CD8-positive, alpha-beta memory T cell (primary cell): Measurements from ENCODE around the gene ZBP1. TPM values are rescaled to one million over a fixed set of nuclear protein-coding genes. Genes with fewer than 3 reads are reported as not detected.

Experiments
- CTCF ChIA-PET: fragments of 350-600 bp; sonication (Branson Sonifier 250); formaldehyde crosslinking; loops from one replicate; lab custom pipeline; 2021; ENCODE audit warnings: antibody characterized with exemption; lab: Charles Lee
- POLR2A ChIA-PET: fragments of 350-600 bp; sonication (Branson Sonifier 250); formaldehyde crosslinking; loops from one replicate; lab custom pipeline; 2021; ENCODE audit warnings: antibody characterized with exemption; lab: Charles Lee
- DNase-seq, 5 donors: peaks; one replicate each; pipeline versions ENCODE4 v3.0.0 to v3.0.0-alpha.2; 2020 to 2022; ENCODE audit warnings: mixed read lengths in 1 of 5
- H3K27ac ChIP-seq: one replicate; pipeline ENCODE4 v1.7.0; 2013; ENCODE audit warnings: low read depth, mild to moderate bottlenecking, low read length, moderate library complexity
- H3K27me3 ChIP-seq: 2 replicates; pipeline ENCODE4 v1.7.0; 2013; ENCODE audit warnings: low read length, mild to moderate bottlenecking; ENCODE audit not compliant: insufficient read depth, poor library complexity, severe bottlenecking
- H3K36me3 ChIP-seq: 2 replicates; pipeline ENCODE4 v1.7.0; 2013; ENCODE audit warnings: mild to moderate bottlenecking, low read length, moderate library complexity; ENCODE audit not compliant: insufficient read depth
- H3K4me1 ChIP-seq: 2 replicates; pipeline ENCODE4 v1.7.0; 2013; ENCODE audit warnings: mild to moderate bottlenecking, low read length, moderate library complexity; ENCODE audit not compliant: insufficient read depth
- H3K4me3 ChIP-seq: 2 replicates; pipeline ENCODE4 v1.7.0; 2013; ENCODE audit warnings: mild to moderate bottlenecking, low read length
- H3K9me3 ChIP-seq: 2 replicates; pipeline ENCODE4 v1.7.0; 2013; ENCODE audit warnings: mild to moderate bottlenecking, low read length
- H3K27ac Mint-ChIP-seq, 8 donors: one replicate each; pipeline ENCODE4 v1.8.0; 2020 to 2021; ENCODE audit warnings: mixed read lengths in 8 of 8, mild to moderate bottlenecking in 6 of 8, inconsistent platforms in 3 of 8, moderate library complexity in 3 of 8
- H3K27me3 Mint-ChIP-seq, 2 donors: one replicate each; pipeline ENCODE4 v1.8.0; 2020 to 2021; ENCODE audit warnings: mixed read lengths in 2 of 2, mild to moderate bottlenecking in 1 of 2, moderate library complexity in 1 of 2
- H3K36me3 Mint-ChIP-seq, 3 donors: one replicate each; pipeline ENCODE4 v1.8.0; 2020 to 2021; ENCODE audit warnings: mixed read lengths in 3 of 3, inconsistent platforms in 1 of 3, mild to moderate bottlenecking in 1 of 3
- H3K4me1 Mint-ChIP-seq, 3 donors: one replicate each; pipeline ENCODE4 v1.8.0; 2020 to 2021; ENCODE audit warnings: mixed read lengths in 3 of 3, inconsistent platforms in 1 of 3, mild to moderate bottlenecking in 1 of 3
- H3K4me3 Mint-ChIP-seq, 7 donors: one replicate each; pipeline ENCODE4 v1.8.0; 2020 to 2021; ENCODE audit warnings: mixed read lengths in 7 of 7, mild to moderate bottlenecking in 6 of 7, moderate library complexity in 4 of 7, inconsistent platforms in 2 of 7
- H3K9me3 Mint-ChIP-seq, 5 donors: one replicate each; pipeline ENCODE4 v1.8.0; 2020 to 2022; ENCODE audit warnings: mixed read lengths in 5 of 5, mild to moderate bottlenecking in 3 of 5, moderate library complexity in 2 of 5, inconsistent platforms in 1 of 5
- polyA plus RNA-seq: library from polyadenylated mRNA; unstranded; fragments of 300-500 nt; fragmentation: Illumina TruSeq; gene quantifications from one replicate; pipeline ENCODE4 v1.2.3, GENCODE V29; 2021
- total RNA-seq, 2 experiments: library from RNA; stranded (reverse); gene quantifications; one replicate each; pipeline ENCODE4 v1.2.3, GENCODE V29; 2021

ZBP1 gene
- total and polyA plus RNA-seq, 3 experiments from 2014 or later: 1.8 to 14.6 (median 2.4) TPM

- no peak overlapping the region for H3K27ac ChIP-seq
- no peak for DNase-seq
- POLR2A ChIA-PET: interaction anchor here (1.0 kb wide), 1 partner anchor 32 kb away, joined by 3 read pairs; no protein-coding TSS in a partner anchor
- no peak overlapping the region for H3K4me3 ChIP-seq
- no peak overlapping the region for H3K27ac Mint-ChIP-seq
- no peaks in the 10 kb centered on the region for H3K9me3 ChIP-seq
- no peaks in the 10 kb centered on the region for H3K27me3 ChIP-seq
- H3K36me3 Mint-ChIP-seq: peaks cover 0 to 10% (median 0%) of the 10 kb centered on the region in 3 donors
- CTCF ChIA-PET: interaction anchor here (1.2 to 3.7 kb wide), 10 partner anchors 16 to 527 kb away, joined by 4 to 45 read pairs (median 10); partner anchors contain the start of gene ZBP1
- no peaks in the 10 kb centered on the region for H3K36me3 ChIP-seq
- peaks cover 8 to 25% (median 13%) of the 10 kb centered on the region in 3 donors for H3K4me1 Mint-ChIP-seq
- H3K4me3 Mint-ChIP-seq: peak overlapping the region in 1 of 7 donors; percentile 48
- H3K9me3 Mint-ChIP-seq: no peaks in the 10 kb centered on the region
- peaks cover 14% of the 10 kb centered on the region for H3K4me1 ChIP-seq
- H3K27me3 Mint-ChIP-seq: peaks cover 0 to 10% of the 10 kb centered on the region in 2 donors
Observed at GRCh38 chr20:57652606-57653545, 32.6 kb upstream of the ZBP1 start.

DNA sequence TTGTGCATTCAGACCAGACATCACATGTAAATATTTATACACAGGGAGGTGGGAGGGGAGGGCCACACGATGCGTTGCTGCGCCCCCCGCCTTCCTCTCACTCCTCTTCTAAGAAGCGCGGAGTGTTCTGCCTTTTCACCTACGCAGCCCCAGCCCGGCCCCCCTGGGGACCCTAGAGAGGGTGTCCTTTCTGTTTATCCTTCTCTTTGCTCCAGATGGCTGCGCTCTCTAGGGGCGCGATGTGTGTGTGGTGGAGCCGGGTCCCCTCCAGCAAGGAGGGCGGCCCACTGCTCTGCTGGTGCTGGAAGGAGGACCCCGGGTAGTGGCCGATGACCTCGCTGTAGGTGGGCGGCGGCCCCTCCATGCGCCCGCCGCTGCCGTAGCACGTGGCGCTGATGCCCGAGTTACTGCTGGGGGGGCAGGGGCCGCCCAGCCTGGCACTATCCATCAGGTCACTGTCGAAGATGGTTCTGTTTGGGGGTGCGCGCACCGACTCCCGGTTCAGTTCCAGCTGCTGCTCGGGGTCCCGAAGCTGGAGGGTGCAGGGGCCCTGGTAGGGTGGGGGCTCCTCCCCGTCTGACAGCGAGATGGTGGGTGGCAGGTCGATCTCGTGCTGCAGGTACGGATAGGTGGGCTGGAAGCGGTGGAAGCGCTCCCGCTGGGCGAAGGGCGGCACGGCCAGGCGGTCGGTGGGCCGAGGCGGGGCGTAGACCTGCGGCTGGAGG is 31.8 kb upstream of the ZBP1 start:
- H3K9me3 ChIP-seq: no peaks in the 10 kb centered on the region
- peak in 1 of 5 donors; percentile 46 for DNase-seq
- peaks cover 6% of the 10 kb centered on the region for H3K4me1 ChIP-seq
- no peak overlapping the region for H3K27ac ChIP-seq
- Mint-ChIP-seq H3K27ac (no peak overlapping the region), H3K9me3 (no peaks in the 10 kb centered on the region), H3K4me3 (no peak overlapping the region), H3K36me3 (peaks cover 0 to 8% (median 0%) of the 10 kb centered on the region in 3 donors), H3K4me1 (peaks cover 6 to 17% (median 8%) of the 10 kb centered on the region in 3 donors), H3K27me3 (peaks cover 0 to 11% of the 10 kb centered on the region in 2 donors)
- no peaks in the 10 kb centered on the region for H3K27me3 ChIP-seq
- H3K4me3 ChIP-seq: no peak overlapping the region
- ChIA-PET POLR2A (no interaction called here), CTCF (interaction anchor here (2.6 to 3.2 kb wide), 2 partner anchors 22 to 30 kb away, joined by 10 to 13 read pairs; no protein-coding TSS in a partner anchor)
- H3K36me3 ChIP-seq: no peaks in the 10 kb centered on the region

DNA sequence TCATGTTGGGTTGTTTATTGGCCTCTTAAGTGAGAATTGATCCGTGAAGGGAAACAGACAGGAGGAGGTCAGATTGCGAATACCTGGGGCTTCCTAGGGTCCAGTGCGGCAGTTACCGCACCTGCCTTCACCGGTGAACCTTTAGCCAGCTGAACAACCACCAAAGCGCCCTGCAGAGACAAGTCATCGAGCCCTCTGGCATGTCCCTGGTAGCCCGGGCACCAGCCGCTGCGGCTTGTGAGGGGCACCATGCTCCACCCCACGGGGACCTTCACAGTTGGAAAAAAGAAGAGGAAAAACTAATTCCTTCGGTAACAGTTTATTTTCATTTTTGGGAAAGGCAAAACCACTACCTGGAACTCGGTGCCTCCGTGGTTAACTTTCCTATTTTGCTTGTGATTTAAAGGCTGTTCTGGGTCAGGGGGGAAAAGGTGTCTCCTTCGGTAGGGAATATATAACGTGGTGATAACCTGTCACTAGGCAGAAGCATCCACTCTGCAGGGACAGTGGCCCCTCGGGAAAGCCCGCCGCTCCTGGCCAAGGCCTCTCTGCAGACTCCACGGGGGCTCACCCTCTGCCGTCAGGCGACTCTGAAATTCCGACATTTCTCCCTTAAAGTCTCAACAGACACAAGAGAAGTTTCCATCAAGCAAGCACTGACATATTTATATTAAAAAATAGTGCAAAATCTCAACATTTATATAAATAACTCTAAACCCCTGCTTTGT is 30.7 kb upstream of the ZBP1 start:
- Mint-ChIP-seq H3K27me3 (peaks cover 0 to 11% of the 10 kb centered on the region in 2 donors), H3K27ac (no peak overlapping the region), H3K4me1 (peaks cover 5 to 8% (median 6%) of the 10 kb centered on the region in 3 donors), H3K4me3 (no peak overlapping the region), H3K9me3 (peaks cover 0 to 3% (median 3%) of the 10 kb centered on the region in 5 donors), H3K36me3 (peaks cover 0 to 8% (median 4%) of the 10 kb centered on the region in 3 donors)
- ChIA-PET CTCF (interaction anchor here (2.6 kb wide), 1 partner anchor 29 kb away, joined by 10 read pairs; no protein-coding TSS in a partner anchor), POLR2A (no interaction called here)
- Histone ChIP-seq H3K36me3 (no peaks in the 10 kb centered on the region), H3K27ac (no peak overlapping the region), H3K9me3 (no peaks in the 10 kb centered on the region), H3K4me1 (peaks cover 5% of the 10 kb centered on the region), H3K27me3 (no peaks in the 10 kb centered on the region), H3K4me3 (no peak overlapping the region)
- no peak for DNase-seq

GRCh38 chr20:57650266-57650665 is 30.0 kb upstream of the ZBP1 start:
- POLR2A ChIA-PET: no interaction called here
- no peaks in the 10 kb centered on the region for H3K36me3 ChIP-seq
- DNase-seq: no peak
- no peak overlapping the region for H3K27ac ChIP-seq
- CTCF ChIA-PET: interaction anchor here (2.6 kb wide), 1 partner anchor 28 kb away, joined by 10 read pairs; no protein-coding TSS in a partner anchor
- peaks cover 0 to 7% (median 4%) of the 10 kb centered on the region in 5 donors for H3K9me3 Mint-ChIP-seq
- H3K4me3 Mint-ChIP-seq: no peak overlapping the region
- H3K27me3 Mint-ChIP-seq: peaks cover 0 to 13% of the 10 kb centered on the region in 2 donors
- H3K4me1 ChIP-seq: peaks cover 5% of the 10 kb centered on the region
- H3K4me3 ChIP-seq: no peak overlapping the region
- peaks cover 5 to 8% (median 6%) of the 10 kb centered on the region in 3 donors for H3K4me1 Mint-ChIP-seq
- no peak overlapping the region for H3K27ac Mint-ChIP-seq
- peaks cover 0 to 8% (median 8%) of the 10 kb centered on the region in 3 donors for H3K36me3 Mint-ChIP-seq
- no peaks in the 10 kb centered on the region for H3K9me3 ChIP-seq
- no peaks in the 10 kb centered on the region for H3K27me3 ChIP-seq

GRCh38 chr20:57649617-57650015 is 29.4 kb upstream of the ZBP1 start:
- no peaks in the 10 kb centered on the region for H3K36me3 ChIP-seq
- peaks cover 5 to 7% (median 5%) of the 10 kb centered on the region in 3 donors for H3K4me1 Mint-ChIP-seq
- no peak overlapping the region for H3K27ac Mint-ChIP-seq
- no peak overlapping the region for H3K27ac ChIP-seq
- CTCF ChIA-PET: interaction anchor here (2.6 kb wide), 1 partner anchor 28 kb away, joined by 10 read pairs; no protein-coding TSS in a partner anchor
- no peak overlapping the region for H3K4me3 ChIP-seq
- no peaks in the 10 kb centered on the region for H3K9me3 ChIP-seq
- peaks cover 3 to 14% (median 10%) of the 10 kb centered on the region in 5 donors for H3K9me3 Mint-ChIP-seq
- H3K4me3 Mint-ChIP-seq: no peak overlapping the region
- H3K27me3 Mint-ChIP-seq: peaks cover 0 to 13% of the 10 kb centered on the region in 2 donors
- peaks cover 4% of the 10 kb centered on the region for H3K4me1 ChIP-seq
- POLR2A ChIA-PET: no interaction called here
- peaks cover 2 to 11% (median 8%) of the 10 kb centered on the region in 3 donors for H3K36me3 Mint-ChIP-seq
- H3K27me3 ChIP-seq: no peaks in the 10 kb centered on the region
- DNase-seq: no peak

GRCh38 chr20:57648878-57649616 is 28.8 kb upstream of the ZBP1 start:
- H3K36me3 Mint-ChIP-seq: peaks cover 3 to 15% (median 8%) of the 10 kb centered on the region in 3 donors
- ChIA-PET POLR2A (no interaction called here), CTCF (interaction anchor here (2.1 to 2.6 kb wide), 2 partner anchors 19 to 27 kb away, joined by 7 to 10 read pairs; no protein-coding TSS in a partner anchor)
- Histone ChIP-seq H3K27ac (no peak overlapping the region), H3K27me3 (no peaks in the 10 kb centered on the region), H3K4me3 (no peak overlapping the region), H3K4me1 (no peaks in the 10 kb centered on the region), H3K36me3 (no peaks in the 10 kb centered on the region), H3K9me3 (no peaks in the 10 kb centered on the region)
- peaks cover 7 to 18% (median 14%) of the 10 kb centered on the region in 5 donors for H3K9me3 Mint-ChIP-seq
- no peak overlapping the region for H3K4me3 Mint-ChIP-seq
- peaks cover 0 to 2% (median 0%) of the 10 kb centered on the region in 3 donors for H3K4me1 Mint-ChIP-seq
- no peak for DNase-seq
- H3K27me3 Mint-ChIP-seq: peaks cover 0 to 13% of the 10 kb centered on the region in 2 donors
- no peak overlapping the region for H3K27ac Mint-ChIP-seq
